ENCODE results near the gene CCND1.

CCND1 gene

GRCh38 chr11:69654001-69654659 lies 13.2 kb downstream of the CCND1 start:
- no peak for DNase-seq

GRCh38 chr11:69654660-69655478 lies 13.9 kb downstream of the CCND1 start:
- no peak for DNase-seq

- DNase-seq: no peak
Measured at GRCh38 chr11:69655479-69656428, 14.8 kb downstream of the CCND1 start.

- DNase-seq: no peak
Measured at GRCh38 chr11:69656536-69657455, 15.8 kb downstream of the CCND1 start.

- no peak for DNase-seq
Measured at GRCh38 chr11:69657456-69657910, 16.5 kb downstream of the CCND1 start.

GRCh38 chr11:69657911-69658625 lies 17.1 kb downstream of the CCND1 start:
- DNase-seq: peak; percentile 28

GRCh38 chr11:69658626-69659450 lies 17.9 kb downstream of the CCND1 start:
- no peak for DNase-seq

- no peak for DNase-seq
Measured at GRCh38 chr11:69659591-69659990, 18.6 kb downstream of the CCND1 start.

- DNase-seq: no peak
Measured at GRCh38 chr11:69660001-69660500, 19.1 kb downstream of the CCND1 start.

GRCh38 chr11:69661413-69661715 lies 20.4 kb downstream of the CCND1 start:
- DNase-seq: no peak

GRCh38 chr11:69662021-69662698 lies 21.2 kb downstream of the CCND1 start:
- DNase-seq: no peak

GRCh38 chr11:69662806-69663205 lies 21.9 kb downstream of the CCND1 start:
- DNase-seq: no peak

GRCh38 chr11:69663326-69663725 lies 22.4 kb downstream of the CCND1 start:
- DNase-seq: no peak

- no peak for DNase-seq
Measured at GRCh38 chr11:69664103-69664775, 23.3 kb downstream of the CCND1 start.

GRCh38 chr11:69664901-69665300 lies 23.9 kb downstream of the CCND1 start:
- DNase-seq: no peak

- DNase-seq: no peak
Measured at GRCh38 chr11:69665669-69666068, 24.7 kb downstream of the CCND1 start.

- no peak for DNase-seq
Measured at GRCh38 chr11:69666261-69666660, 25.3 kb downstream of the CCND1 start.

- DNase-seq: no peak
Measured at GRCh38 chr11:69666752-69667536, 26.0 kb downstream of the CCND1 start.

Data from fibroblast of skin of scalp (primary cell).